ENCODE results near the gene MCAM.
A peak's percentile ranks its signal among the peaks of the same experiment; 100 is the strongest.

The MCAM gene

DNA sequence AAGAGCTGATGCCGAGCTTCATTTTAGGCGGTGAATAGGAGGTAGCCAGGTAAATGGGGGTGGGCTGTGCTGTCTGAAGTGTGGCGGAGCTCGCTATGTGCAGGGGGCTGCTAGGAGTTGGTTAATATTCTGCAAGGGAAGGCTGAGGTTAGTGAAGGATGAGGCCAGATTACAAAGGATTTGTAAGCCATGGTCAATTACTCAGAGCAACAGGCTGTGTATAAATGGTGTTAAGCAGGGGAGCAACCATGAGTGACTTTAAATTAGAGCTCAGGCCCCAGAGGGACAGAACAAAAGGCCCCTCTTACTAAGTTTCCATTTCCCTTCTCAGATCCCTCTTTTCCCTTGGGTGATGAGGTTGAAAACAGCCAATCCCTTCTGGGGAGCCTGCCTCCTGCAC is 7.3 kb upstream of the MCAM start:
- no peak for DNase-seq

DNA sequence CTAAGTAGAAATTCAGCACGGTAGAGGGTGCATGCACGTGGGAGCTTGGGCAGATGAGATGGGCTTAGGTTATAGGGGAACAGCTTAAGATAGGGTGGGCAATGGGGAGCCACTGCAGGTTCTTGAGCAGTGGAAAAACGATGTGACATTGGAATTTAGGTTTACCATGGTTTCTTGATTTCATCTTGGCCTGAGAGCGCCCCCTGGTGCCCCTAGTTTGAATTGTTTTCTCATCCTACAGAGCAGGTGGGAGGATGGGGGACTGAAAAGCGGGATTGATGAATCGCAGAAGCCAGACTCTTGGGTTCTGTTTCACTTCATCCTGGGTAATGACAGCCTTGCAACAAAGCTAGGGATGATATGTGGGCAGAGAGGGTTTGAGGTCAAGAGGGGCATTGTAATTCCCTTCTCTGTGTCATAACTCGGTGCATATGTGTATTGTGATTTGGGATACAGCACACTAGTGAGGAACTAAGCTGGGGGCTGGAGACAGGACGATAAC is 6.7 kb upstream of the MCAM start:
- no peak for DNase-seq

DNA sequence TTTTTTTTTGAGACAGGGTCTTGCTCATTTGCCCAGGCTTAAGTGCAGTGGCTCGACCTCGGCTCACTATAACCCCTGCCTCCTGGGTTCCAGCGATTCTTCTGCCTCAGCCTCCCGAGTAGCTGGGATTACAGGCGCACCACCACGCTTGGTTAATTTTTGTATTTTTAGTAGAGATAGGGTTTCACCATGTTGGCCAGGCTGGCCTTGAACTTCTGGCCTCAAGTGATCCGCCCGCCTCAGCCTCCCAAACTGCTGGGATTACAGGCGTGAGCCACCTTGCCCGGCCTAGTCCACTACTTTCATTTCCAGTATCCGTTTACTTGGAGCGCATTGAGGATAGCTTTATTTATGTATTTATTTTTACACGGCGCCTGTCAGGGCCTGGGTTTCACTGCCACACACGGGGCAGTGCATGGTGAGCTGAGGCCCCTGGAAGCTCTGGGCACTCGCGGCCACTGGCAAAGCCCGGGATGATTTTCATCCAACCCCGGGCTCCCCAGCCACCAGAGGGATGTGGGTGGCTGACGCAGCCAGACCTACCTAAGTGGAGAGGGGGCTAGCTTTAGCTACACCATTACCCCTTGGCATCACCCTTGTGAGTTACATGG is 6.1 kb upstream of the MCAM start:
- DNase-seq: no peak

DNA sequence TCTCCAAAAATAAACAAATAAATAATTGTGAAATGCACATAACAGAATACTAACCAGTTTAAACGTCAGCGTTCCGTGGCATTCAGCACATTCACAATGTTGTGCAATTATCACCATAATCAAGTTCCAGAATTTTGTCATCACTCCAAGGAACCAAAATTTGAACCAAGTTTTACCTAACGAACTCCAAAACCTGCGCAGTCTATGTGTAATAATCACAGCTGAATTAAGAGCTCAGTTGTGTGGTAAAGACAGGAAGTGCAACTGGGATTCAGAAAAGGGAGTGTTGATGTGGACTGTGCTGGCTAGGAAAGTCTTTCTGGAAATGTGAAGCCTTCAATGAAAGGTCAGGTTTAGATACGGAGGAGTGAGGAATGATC is 5.4 kb upstream of the MCAM start:
- no peak for DNase-seq

DNA sequence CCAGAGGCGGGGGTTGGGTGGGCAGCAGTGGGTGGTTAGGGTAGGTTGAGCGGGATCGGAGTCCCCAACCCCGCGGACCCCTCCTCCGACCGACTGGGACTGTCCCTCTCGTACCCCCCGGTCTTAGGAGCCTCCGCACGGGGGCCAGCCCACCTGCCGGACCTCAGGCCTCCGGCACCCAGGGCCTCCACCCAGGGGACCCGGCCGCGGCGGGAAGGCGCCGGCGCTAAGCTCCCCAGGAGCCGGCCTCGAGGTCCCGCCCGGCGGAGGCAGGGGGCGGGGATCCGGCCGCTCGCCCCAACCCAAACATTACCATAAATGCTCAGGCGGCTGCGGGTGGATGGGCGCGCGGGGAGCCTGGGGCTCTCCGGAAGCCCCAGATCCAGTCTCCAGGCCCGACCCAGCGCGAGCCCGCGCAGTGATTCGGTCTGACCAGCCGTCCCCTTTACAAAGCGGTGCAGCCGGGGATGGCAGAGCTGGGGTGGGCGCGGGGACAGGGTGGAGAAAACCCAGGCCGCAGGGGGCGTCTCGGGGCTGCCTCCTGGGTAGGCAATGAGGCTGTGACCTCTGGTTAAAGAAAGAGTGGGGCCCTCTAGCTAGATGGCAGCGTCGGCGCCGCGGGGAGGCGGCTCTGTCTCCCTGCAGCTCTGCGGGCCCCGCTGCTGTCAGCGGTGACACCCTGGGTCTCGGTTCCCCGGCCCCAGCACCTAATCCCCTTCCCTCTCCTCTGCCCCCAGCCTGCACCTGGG is 4.0 kb upstream of the MCAM start:
- DNase-seq: no peak

DNA sequence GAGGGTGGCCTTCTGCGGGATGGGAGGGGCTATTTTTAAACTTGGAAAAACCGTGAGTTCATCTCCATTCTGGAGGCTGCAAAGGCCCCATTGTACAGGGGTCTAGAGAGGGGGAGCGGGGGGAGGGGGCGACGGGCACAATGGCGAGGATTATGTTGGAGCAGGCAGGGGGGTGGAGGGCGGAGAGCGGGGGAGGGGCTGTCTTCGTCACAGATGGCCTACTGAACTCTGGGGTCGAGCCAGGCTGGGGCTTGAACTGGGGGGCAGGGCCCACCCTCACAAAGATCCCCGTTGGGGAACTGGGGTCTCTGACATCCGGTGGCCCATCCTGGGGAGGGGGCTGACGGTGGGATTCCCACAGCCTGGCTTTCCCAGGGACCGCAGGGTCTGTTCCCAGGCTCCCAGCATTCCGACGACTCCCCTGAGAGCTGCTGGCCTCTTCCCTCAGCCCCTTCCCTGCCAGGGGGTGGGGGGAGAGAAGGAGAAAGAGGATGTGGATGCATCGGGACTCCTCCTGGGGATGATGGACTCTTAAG is 3.4 kb upstream of the MCAM start:
- no peak for DNase-seq

DNA sequence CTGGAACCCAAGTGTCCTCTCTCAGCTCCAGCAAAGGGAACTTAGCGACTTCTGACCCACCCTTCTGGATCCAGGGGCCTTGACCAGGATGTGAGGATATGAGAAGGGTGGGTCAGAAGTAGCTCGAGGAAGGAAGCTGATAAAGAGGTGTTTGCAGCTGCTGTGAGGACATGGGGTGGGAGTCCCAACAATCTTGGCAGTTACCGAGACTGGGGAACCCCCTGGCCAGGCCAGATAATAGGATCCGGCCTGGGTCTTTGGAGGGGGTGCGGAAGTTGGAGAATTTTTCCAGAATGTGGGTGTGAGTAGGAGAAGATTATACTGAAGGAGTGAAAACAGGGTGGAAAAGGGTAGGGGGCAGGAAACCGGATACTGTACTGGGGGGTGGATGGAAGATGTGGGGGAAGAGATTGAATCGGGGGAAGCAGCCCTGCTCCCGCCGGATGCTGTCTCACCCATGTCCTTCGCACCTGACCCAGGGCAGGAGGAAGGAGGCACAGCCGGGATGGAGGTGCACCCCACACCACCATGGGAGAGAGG is 2.8 kb upstream of the MCAM start:
- DNase-seq: no peak

DNA sequence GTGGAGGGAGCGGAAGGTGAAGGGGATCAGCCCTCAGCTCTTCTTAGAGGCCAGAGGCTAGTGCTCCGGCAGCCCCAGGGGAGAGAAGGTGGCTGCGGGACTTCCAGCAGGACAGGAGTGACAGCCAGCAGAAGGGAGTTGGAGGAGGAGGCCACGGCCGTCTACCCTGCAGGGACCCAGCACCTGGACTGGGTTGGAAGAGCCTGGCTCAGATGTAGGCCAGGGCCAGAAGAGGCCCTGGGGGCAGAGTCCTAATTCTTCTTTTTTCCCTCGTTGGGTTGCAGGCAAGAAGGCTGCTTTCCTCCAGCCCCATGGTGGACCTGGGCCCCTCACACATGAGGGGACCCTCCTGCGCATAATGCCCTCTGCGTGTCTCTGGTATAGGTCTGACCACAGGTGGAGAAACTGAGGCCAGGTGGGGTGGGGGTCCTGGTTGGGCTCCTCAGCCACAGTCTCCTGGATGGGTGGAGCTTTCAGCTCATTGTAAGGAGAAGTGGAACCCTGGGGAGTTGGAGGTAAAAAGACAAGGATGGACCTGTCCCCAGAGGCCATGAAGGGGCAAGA is 2.3 kb upstream of the MCAM start:
- DNase-seq: no peak

DNA sequence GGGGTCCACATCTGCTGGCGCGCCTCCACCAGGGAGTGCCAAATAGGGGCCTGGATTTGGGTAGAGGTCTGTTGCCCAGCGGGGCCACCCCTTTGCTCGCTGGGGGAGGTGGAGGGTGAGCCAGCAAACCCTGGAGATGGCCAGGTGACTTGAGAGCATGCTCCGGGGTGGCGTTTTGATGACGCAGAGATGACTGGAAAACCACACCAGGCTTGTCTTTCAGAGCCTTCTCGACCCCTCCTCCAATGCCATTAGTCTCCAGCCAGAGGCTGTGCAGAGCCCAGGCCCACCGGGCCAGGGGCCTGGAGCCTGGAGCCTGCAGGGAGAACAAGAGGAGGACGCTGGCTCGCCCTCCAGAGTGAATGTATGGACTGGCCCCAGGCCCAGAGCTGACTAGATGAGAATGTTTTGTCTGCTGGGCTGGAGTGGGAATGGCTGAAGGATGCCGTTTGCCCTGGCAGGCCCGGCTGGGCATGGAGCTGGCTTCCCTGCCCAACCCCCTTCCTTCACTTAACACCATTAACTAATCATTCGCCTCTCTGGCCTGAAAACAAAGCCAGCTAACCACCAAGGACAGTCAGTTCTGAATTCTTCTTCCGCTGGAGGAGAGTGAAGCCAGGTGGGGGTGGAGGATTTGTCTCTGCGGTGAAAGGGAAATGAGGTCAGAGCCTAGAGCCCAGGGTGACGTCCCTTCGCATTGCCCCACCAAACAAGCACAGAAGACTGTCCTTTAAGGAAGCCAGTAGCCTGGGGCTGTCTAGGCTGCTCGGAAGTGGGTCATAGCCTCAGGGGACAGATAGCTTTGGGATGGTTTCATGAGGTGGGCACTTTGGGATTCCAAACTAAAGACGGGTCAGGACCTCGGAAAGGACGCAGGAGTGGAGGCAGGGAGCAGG is 1.6 kb upstream of the MCAM start:
- no peak for DNase-seq

DNA sequence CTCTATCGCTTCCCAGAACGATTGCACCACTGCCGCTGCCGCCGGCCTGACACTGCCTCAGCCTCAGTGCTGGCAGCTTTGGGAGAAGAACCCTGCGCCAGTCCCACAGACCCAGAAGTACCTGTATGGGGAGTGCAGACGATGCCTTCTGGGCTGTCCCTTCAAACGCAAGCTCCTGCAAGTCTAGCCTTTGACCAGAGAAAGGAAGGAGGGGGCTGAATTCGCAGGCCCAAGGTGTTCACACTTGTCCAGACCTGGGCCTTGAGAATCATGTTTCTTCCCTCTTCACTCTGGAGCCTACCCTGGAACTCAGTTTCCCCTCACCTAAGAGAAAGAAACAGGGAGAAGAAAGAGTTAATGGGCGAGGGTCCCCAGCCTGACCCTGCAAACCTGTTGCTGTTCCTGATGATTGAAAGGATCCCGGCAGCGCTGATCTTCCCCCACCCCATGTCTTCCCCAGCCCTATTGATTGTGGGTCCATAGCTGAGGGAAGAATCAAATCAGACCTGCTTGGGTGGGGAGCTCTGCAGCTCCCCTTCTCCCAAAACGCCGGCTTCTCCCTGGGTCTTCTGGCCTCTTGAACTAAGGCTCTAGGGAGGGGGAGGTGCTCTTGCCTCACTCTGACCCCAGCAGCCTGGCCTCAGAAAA is 786 bp upstream of the MCAM start:
- no peak for DNase-seq

DNA sequence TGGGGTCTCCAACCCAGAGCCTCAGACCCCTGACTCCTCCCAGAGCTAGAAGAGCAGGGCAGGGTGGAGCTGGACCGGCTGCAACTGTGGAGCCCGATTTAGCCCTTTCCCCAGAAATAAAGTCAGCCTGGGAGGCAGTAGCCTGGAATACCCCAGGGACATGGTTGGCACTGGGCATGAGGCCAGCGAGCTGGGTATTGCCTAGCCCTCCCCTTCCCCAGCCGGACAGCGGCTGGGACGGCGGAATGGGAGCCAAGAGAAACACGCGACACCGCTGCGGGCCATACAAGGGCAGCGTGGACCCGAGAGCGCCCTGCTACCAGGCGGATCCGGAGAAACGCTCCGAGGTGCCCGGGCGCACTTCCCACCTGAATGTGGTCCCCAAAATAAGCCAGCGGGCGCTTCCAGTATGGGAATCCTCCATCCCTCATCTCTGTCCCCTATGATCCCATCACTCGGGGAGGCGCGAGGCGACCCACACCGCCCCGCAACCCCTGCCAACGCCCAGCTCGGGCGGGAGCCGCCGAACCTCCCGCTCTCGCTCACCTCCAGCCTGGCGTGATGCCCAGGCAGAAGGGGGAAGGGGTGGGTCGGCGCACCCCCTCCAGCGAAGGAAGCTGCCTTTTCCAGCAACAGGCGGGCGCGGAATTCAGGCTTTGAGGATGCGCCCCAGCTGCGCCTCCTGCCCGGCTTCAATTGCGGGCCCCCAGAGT is 758 bp downstream of the MCAM start:
- peak; percentile 10 for DNase-seq

DNA sequence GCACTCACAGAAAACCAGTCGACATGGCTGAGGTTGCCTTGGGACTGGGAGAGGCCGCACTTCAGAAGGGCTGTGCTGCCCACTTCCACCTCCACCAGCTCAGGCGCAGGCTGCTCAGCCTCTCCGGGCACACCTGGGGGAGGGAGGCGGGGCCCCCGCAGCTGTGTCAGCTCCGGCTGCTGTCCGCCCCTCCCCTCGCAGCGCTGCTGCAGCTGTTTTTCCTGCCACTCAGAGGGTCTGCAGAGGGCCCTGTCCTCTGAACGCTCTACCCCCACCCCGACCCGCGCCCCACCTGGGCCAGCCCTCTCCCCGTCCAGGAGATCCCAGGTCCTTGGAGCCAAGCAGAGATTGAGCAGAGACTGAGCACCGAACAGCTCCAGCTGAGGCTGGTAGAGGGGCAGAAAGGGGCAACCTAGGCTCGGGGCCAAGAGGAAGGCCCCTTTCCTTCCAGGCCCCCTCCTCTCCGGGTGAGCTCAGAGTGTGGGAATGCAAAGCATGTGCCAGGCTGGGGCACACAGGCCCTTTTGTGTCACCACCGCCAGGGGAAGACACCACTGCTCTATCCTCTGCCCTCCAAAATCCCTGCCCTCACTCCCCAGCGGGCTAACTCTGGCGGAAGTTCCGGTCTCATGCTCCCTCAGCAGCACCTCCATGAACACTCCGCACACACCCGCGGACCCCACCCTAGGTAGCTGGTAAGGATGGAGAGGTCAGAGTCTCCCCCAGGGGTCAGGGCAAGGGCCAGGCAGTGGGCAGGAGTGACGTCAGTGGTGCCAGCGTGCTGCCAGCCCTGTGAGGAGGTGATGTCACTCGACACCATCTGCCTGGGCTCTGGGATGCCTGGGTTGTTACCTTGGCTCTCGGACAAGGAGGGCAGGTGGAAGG is 1.6 kb downstream of the MCAM start:
- no peak for DNase-seq

DNA sequence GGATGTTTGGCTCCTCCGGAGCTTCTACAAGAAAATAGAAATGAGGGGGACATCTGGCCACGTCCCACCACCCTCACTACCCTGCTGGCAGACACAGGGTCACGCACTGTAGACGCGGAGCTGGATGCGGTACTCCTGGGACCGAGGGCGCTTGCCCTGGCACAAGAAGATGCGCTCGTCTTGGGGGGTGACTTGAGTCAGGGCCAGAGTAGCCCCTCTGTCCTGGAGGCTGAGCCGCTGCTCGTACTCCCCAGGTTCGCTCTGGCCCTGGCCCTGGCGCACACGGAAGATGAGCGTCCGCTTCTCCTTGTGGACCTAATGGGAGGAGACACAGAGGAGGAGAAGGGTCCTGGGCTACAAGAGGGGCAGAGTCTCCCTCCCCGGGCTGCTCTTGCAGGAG is 2.2 kb downstream of the MCAM start:
- DNase-seq: no peak

DNA sequence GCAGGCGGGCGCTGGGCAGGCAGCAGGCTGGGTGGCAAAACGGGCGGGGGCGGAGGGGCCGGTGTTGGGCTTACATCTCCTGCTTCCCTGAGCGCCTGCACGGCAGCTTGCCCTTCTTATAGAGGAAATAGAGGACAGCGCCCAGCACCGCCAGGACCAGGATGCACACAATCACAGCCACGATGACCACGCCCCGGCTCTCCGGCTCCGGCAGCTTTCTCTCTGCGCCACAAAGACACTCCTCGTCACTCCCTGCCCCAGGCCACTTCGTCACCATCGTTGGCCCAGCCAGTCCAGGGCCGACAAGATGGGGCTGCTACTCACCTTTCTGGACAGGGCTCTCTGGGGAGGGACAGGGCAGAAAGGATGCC is 6.3 kb downstream of the MCAM start:
- no peak for DNase-seq

DNA sequence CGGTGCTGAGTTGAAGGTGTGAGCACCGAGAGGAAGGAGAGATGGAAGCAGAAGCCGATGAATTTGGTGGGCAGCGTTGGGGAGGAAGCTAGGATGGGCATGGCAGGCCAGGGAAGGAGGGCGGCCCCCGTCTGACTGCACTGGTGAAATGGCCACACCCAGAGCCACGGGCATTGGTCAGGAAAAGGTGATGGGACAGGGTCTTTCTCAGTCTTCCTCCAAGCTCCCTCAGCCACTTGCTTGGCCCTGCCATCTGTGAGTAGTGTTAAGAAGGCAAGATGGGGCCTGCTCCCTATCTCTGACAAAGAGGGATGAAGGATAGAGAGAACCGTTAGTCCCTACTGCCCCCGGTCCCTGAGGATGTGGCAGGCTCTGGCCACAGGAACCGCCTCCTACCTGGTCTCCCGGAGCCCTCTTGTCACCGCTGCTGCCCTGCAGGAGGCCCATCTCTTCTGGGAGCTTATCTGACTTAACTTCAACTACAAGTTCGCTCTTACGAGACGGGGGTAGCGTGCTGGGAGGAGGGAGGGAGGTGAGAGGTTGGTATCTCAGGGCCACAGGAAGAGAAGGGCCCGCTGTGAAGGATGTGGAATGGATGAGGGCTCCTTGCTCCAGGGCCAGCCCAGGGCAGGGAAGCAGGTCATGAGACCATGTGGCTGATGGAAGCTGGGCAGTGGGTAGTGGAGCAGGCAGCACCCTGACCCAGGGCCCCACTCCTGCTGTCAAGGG is 6.8 kb downstream of the MCAM start:
- no peak for DNase-seq

DNA sequence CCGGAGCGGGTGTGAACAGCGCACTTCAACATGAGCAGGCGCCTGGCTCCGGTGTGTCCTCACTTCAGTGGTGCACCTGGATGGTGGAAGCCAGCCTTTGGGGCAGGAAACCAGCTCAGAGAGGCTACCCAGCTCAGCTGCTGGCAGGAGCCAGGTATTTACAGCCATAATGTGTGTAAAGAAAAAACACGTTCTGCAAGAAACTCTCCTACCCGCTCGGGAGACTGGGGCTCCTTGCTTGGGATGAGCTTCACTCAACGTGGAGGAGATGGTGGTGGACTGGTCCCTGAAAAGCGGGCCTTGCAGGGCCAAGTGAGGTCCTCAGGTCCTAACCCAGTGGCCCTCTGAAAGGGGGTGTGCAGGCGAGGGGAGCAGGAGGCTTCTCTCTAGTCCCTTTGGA is 7.5 kb downstream of the MCAM start:
- DNase-seq: no peak

DNA sequence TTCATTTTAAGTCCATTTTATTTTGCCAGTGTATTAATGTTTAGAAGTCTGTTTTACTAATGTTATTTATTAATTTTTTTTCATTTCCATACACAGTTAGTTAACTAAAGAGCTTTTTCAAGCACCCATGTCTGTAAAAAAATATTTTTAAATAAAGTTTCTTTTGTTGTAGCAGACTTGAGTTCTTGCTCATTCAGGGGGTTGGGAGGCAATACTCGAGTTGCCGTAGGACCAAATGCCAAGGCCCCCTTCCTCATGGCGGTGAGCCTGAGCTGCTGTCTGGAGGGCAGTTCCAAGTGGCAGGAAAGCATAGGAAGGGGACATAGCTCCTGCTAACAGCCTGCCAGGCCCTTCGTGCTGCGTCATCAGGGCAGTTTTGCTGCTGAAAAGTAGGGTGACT is 9.0 kb downstream of the MCAM start:
- DNase-seq: no peak

DNA sequence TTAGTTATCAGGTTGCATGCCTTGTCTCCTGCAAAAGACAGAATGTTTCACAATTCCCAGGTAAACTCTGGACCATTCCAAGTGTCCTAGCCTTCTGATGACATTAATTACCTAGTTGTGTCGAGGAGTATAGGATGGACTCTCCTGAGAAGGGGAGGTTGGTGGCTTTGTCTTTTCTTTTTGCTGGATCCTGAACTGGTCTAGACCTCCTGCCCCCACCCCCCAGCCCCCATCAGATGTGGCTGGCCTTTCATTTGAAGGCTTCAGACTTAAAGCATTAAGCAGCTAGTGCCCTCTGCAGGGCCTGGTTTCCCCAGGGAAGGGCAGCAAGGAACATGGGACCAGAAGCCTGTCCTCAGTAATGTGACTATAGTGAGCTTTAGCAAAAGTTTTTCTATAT is 9.7 kb downstream of the MCAM start:
- DNase-seq: no peak

DNA sequence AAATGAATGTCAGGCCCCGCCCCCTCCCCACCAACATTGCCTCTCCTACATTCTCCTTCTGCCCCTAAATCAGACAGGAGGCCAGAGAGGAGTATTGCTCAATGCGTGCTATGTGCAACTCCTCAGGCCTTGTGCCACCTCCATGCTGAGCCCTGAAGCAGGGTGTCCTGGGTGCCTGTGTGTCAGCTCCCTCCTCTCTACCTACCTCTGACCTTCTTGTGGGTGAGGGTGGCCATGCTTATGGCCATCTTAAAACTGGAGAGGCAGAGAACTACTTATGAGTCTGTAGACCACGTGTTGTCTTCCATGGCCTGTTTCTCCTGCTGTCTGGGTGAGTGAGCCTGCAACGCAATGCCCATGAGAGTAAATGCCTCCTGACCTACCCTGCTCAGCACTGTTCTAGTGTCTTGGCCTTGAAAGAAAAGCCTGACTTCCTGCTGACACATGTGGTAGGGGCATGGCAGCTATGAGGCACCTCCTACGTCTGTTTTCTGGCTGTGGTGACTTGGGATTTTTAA is 10.5 kb downstream of the MCAM start:
- no peak for DNase-seq
